Cardiac muscle cell (in vitro differentiated cells and primary cell): ENCODE data around the gene TYW1. TPM values are rescaled to one million over a fixed set of nuclear protein-coding genes. Genes with fewer than 3 reads are reported as not detected.
A peak's percentile ranks its signal among the peaks of the same experiment; 100 is the strongest.
"Not testable (repeated sequence)": the region's sequence is repeated elsewhere in the genome, so short reads cannot be mapped to it uniquely, and the experiment has no call there.

ENCODE experiments used
- DNase-seq, 2 donors: peaks; one replicate each; pipeline versions ENCODE4 v3.0.0 to v3.0.0-alpha.2; 2010 to 2017; ENCODE audit warnings: low read depth in 1 of 2, low spot score in 1 of 2
- H3K27ac ChIP-seq: fragments of 200-600 bp; sonication (generic); 2 replicates; pipeline ENCODE4 v1.5.1; 2016
- H3K27me3 ChIP-seq: fragments of 200-600 bp; sonication (generic); 2 replicates; pipeline ENCODE4 v1.6.0; 2016; ENCODE audit warnings: control low read depth
- H3K36me3 ChIP-seq: fragments of 200-600 bp; sonication (generic); 2 replicates; pipeline ENCODE4 v1.5.1; 2016; ENCODE audit warnings: control low read depth
- H3K4me1 ChIP-seq: fragments of 200-600 bp; sonication (generic); 2 replicates; pipeline ENCODE4 v1.8.1; 2017; ENCODE audit warnings: low read depth, mild to moderate bottlenecking, mixed run types
- H3K4me3 ChIP-seq: fragments of 200-600 bp; sonication (generic); 2 replicates; pipeline ENCODE4 v1.5.1; 2016; ENCODE audit warnings: mild to moderate bottlenecking
- H3K9me3 ChIP-seq: fragments of 200-600 bp; sonication (generic); 2 replicates; pipeline ENCODE4 v1.5.1; 2017; ENCODE audit warnings: low read depth, mild to moderate bottlenecking, control low read depth
- polyA plus RNA-seq: library from polyadenylated mRNA; unstranded; fragments of >200 nt; fragmentation: Nextera tagmentation; extraction: Ambion mirVana; gene quantifications from 2 replicates; pipeline ENCODE4 v1.2.1, GENCODE V29; 2016
- total RNA-seq: library from RNA; depleted of rRNA; stranded (reverse); fragments of >200 nt; gene quantifications from 2 replicates; pipeline ENCODE4 v1.2.3, GENCODE V29; 2016
- TF ChIP-seq, protein P1 (sequence below): IDR thresholded peaks from 2 replicates; pipeline ENCODE4 v1.5.1; 2012; ENCODE audit warnings: low read depth, mild to moderate bottlenecking, low read length

TYW1 gene
- total and polyA plus RNA-seq, 2 experiments from 2014 or later = 14.4 to 15.8 TPM

DNA sequence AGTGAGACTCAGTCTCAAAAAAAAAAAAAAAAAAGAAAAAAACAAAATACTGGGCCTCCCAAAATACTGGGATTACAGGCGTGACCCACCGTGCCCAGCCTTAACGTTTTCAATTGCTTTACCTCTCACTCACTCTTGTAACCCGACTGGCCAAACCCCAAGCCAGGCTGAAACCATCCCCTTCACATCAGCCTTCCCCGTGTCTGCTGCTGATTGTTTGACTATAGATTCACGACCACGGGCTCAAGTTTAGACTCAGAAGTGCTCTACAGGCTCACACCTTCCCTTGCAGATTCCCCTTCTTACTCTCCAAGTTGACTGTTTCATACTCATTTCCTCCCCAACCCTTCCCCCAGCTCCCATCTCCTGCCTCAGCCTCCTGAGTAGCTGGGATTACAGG lies 22.3 kb downstream of the TYW1 start:
- peaks cover 29% of the 10 kb centered on the region for H3K36me3 ChIP-seq

DNA sequence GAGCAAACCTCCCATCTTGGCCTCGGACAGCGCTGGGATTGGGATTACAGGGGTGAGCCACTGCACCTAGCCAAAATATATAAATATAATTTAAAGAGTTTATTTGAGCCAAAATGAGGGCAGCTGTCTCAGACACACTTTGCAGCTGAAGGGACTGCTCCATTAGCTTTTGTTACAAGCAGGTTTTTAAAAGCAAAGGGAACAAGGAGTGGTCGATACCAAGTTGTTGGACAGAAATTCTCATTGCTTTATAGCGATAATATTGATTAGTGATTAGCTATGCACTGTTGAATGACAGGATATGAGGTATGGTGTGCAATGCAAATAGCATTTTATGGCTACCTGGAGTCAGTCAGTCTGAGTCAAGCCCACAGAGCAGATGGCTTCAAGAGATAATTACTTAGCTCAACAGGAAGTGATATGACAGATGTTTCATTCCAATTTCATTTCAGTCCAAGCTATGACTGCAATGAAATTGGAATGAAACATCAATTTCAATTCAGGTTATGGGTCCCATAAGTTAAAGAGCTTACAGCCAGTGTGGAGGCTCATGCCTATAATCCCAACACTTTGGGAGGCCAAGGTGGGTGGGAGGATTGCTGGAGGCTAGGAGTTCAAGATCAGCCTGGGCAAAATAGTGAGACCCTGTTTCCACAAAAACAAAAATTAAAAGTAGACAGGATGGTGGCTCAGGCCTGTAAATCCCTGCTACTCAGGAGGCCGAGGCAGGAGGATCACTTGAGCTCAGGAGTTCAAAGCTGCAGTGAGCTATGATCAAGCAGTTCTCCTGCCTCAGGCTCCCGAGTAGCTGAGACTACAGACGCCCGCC lies 23.1 kb downstream of the TYW1 start:
- Histone ChIP-seq H3K4me1 (peaks cover 5% of the 10 kb centered on the region), H3K36me3 (peaks cover 21% of the 10 kb centered on the region), H3K27me3 (no peaks in the 10 kb centered on the region), H3K4me3 (no peak overlapping the region), H3K27ac (no peak overlapping the region), H3K9me3 (no peaks in the 10 kb centered on the region)
- TF ChIP-seq, protein P1, sequence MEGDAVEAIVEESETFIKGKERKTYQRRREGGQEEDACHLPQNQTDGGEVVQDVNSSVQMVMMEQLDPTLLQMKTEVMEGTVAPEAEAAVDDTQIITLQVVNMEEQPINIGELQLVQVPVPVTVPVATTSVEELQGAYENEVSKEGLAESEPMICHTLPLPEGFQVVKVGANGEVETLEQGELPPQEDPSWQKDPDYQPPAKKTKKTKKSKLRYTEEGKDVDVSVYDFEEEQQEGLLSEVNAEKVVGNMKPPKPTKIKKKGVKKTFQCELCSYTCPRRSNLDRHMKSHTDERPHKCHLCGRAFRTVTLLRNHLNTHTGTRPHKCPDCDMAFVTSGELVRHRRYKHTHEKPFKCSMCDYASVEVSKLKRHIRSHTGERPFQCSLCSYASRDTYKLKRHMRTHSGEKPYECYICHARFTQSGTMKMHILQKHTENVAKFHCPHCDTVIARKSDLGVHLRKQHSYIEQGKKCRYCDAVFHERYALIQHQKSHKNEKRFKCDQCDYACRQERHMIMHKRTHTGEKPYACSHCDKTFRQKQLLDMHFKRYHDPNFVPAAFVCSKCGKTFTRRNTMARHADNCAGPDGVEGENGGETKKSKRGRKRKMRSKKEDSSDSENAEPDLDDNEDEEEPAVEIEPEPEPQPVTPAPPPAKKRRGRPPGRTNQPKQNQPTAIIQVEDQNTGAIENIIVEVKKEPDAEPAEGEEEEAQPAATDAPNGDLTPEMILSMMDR = no peak
- no peak for DNase-seq

More for the DNA sequence above, 22.3 kb downstream of the TYW1 start:
- H3K9me3 ChIP-seq = no peaks in the 10 kb centered on the region
- H3K4me1 ChIP-seq = peaks cover 5% of the 10 kb centered on the region
- no peak overlapping the region for H3K4me3 ChIP-seq
- H3K27me3 ChIP-seq = no peaks in the 10 kb centered on the region
- DNase-seq = no peak
- TF ChIP-seq, protein P1 = no peak
- no peak overlapping the region for H3K27ac ChIP-seq

DNA sequence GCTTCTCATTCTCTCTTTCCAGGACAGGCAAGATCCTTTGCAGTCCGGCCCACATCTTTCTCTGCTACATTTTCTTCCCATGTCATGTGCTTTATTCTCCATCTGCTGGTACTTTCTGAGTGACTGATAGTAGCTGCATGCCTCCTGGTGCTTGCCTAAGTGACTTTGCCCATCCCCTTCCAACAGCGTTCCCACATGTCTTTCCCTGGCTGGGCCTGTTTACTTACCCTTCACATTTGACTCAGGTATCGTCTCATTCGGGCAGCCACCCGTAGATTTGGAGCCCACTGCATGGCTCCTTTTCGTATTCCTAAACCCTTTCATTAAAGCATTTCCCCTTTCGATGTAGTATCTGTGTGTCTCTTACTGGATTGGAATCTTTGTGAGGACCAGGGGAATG lies 24.6 kb downstream of the TYW1 start:
- Histone ChIP-seq H3K4me1 (peaks cover 5% of the 10 kb centered on the region), H3K4me3 (no peak overlapping the region), H3K27me3 (no peaks in the 10 kb centered on the region), H3K9me3 (no peaks in the 10 kb centered on the region), H3K36me3 (peaks cover 21% of the 10 kb centered on the region), H3K27ac (no peak overlapping the region)
- no peak for DNase-seq
- TF ChIP-seq, protein P1 = no peak

DNA sequence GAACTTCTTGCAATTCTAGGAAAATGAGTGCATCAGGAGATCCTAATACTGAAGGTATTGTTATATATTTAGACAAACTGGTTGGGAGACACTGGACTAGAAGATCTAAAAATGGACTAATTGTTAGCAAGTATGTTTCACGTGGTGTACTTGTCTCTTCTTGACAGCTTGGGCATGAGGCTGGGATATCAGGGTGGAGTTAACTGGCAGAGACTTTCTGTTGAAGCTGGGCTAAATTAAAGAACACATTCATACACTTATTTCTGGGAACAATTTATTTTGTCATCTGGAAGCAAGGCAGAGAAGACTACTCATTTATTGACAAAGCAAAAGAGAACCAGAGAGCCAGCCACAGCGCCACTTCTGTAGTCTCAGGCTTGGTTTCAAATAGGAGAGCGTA lies 25.9 kb downstream of the TYW1 start:
- Histone ChIP-seq H3K27me3 (no peaks in the 10 kb centered on the region), H3K4me1 (peaks cover 5% of the 10 kb centered on the region), H3K9me3 (no peaks in the 10 kb centered on the region), H3K27ac (peak overlapping the region; percentile 19), H3K36me3 (peaks cover 21% of the 10 kb centered on the region), H3K4me3 (no peak overlapping the region)
- TF ChIP-seq, protein P1 = no peak
- no peak for DNase-seq

DNA sequence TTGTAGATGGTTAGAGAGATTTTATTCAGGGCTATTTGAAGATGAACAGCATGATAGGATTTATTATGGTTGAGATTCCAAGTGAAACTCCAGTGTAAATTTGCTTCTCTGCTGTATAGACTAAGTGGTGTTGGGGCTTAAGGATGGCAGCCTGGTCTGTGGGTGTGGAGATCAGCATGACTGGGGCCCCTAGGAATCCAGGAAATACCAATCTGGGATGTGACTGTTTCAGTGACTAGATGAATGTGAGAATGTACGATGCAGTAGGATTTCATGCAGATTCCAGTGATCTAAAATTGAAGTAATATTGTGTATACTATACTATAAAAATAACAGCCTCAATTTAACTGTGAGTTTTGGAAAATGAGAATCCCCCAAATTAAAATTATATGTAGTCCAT lies 28.8 kb downstream of the TYW1 start:
- not testable (repeated sequence) for H3K36me3 ChIP-seq

DNA sequence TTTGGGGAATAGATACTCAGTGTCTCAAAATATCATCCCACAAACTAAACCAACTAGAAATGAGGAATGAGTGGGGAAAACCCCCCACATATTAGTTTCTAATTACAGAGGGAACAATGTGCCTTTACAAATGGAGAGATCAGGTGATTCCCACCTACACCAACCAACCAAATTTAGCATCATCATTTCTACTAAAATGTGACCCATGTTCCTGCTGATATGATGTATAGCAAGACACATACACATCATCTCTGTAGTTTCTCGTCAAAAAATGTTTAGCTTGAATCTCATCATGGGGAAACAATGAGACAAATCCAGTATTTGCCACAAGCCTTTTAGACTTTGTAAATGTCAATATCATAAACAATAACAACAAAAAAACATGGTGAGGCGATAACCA lies 35.1 kb downstream of the TYW1 start:
- not testable (repeated sequence) for H3K9me3 ChIP-seq, H3K4me1 ChIP-seq, H3K36me3 ChIP-seq, DNase-seq, H3K4me3 ChIP-seq, H3K27ac ChIP-seq, H3K27me3 ChIP-seq

More for the DNA sequence above, 28.8 kb downstream of the TYW1 start:
- not testable (repeated sequence) for H3K9me3 ChIP-seq, H3K27me3 ChIP-seq, H3K4me1 ChIP-seq, H3K4me3 ChIP-seq, H3K27ac ChIP-seq
- DNase-seq = peak in 1 of 2 donors; percentile 61
